GM18507 (cell line): ENCODE data around the gene ZNF581.

ENCODE experiments used
- DNase-seq: peaks from one replicate; pipeline ENCODE4 v3.0.0; 2011; ENCODE audit warnings: low read depth; ENCODE audit not compliant: insufficient read length; ENCODE audit errors: extremely low spot score
- FAIRE-seq: peaks from 2 replicates; lab custom pipeline; 2011; peaks lifted over from hg19 to GRCh38; lab: Jason Lieb, UNC

ZNF581 gene

DNA sequence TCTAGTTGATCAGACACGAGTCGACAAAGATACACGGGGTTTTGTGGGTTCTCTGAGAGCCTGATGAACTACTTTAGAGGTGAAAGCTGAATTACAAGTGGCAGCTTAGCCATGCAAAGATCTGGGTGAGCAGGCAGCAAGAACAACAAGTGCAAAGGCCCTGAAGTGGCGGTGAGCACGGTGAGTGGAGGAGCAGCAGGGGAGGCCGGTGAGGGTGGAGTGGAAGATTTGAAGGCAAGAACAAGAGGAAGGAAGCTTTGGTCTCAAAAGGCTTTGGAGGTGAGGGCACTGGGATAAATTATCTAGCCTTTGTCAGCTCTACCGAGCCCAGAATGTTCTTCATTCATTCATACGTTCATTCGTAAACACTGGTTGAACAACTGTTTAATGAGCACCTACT is 36.6 kb upstream of the ZNF581 start:
- DNase-seq, result no peak
- no peak for FAIRE-seq

GRCh38 chr19:55609326-55609725 is 34.1 kb upstream of the ZNF581 start:
- FAIRE-seq, result no peak
- no peak for DNase-seq

GRCh38 chr19:55611300-55611982 is 32.0 kb upstream of the ZNF581 start:
- FAIRE-seq, result no peak
- no peak for DNase-seq

DNA sequence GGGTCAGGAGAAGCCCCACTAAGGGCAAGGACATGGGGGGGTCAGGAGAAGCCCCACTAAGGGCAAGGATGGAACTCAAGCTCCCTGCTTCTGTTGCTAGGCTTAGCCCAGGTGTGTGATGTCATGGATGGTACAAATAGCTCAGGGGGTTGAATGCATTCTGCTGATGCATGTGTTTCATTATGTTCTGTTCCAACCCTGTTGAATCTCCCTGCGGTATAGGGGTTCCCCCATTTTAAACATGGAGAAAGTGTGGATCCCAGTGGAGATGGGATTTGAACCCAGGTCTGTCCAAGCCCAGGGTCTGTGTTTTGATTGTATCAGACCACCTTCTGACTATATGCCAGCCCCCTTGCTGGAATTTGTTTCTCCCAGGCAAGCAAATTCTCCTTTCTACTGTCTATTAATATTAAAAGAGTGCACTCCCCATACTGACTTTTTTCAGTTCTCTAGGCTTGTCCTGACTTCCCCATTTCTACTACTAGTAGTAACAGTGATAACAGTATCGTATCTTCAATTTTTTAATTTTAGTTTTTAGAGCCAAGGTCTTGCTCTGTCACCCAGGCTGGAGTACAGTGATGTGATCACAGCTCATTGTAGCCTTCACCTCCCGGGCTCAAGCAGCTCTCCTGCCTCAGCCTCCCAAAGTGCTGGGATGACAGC is 31.3 kb upstream of the ZNF581 start:
- DNase-seq (no peak), FAIRE-seq (peak; percentile 15)

DNA sequence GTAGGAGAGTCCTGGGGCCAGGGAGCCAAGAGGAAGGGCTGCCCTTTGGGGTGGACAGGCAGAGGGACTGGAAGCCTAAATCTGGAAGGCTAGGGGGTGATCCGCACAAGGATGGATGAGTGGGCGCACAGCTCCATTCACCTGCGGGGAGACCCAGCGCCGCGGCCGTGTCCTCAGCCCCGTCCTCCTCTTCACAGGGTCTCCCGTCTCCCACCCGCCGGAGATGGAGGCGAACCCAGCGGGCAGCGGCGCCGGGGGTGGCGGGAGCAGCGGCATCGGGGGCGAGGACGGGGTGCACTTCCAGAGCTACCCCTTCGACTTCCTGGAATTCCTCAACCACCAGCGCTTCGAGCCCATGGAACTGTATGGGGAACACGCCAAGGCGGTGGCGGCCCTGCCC is 30.1 kb upstream of the ZNF581 start:
- FAIRE-seq (no peak), DNase-seq (no peak)

GRCh38 chr19:55613930-55614710 is 29.3 kb upstream of the ZNF581 start:
- DNase-seq, result no peak
- FAIRE-seq, result no peak

GRCh38 chr19:55614711-55615542 is 28.5 kb upstream of the ZNF581 start:
- DNase-seq (no peak), FAIRE-seq (no peak)

- FAIRE-seq, result no peak
- DNase-seq, result no peak
Observed at GRCh38 chr19:55615543-55616394, 27.7 kb upstream of the ZNF581 start.

DNA sequence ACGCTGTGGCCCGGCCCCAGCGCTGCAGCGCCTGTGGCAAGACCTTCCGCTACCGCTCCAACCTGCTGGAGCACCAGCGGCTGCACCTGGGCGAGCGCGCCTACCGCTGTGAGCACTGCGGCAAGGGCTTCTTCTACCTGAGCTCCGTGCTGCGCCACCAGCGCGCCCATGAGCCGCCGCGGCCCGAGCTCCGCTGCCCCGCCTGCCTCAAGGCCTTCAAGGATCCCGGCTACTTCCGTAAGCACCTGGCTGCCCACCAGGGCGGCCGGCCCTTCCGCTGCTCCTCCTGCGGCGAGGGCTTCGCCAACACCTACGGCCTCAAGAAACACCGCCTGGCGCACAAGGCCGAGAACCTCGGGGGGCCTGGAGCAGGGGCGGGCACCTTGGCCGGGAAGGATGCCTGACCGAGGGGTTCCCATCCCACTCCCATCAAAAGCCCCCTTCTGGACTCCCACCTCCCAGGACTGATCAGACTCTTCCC is 27.0 kb upstream of the ZNF581 start:
- DNase-seq, result no peak
- no peak for FAIRE-seq

- DNase-seq (no peak), FAIRE-seq (no peak)
Observed at GRCh38 chr19:55617426-55617825, 26.0 kb upstream of the ZNF581 start.

DNA sequence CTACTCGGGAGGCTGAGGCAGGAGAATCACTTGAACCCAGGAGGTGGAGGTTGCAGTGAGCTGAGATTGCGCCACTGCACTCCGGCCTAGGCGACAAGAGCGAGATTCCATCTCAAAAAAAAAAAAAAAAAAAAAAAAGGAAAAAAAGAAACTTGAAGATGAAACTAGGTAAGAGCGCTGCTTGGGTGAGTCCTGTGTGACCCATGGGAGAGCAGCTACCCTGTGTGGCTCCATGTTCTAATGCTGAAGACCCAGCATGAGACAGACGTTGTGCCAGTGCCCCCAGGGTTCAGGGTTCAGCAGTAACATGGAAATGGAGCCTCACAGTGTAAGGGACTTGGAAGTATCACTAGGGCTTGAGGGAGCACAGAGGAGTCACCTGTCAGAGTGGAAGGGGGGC is 25.0 kb upstream of the ZNF581 start:
- FAIRE-seq (no peak), DNase-seq (no peak)

DNA sequence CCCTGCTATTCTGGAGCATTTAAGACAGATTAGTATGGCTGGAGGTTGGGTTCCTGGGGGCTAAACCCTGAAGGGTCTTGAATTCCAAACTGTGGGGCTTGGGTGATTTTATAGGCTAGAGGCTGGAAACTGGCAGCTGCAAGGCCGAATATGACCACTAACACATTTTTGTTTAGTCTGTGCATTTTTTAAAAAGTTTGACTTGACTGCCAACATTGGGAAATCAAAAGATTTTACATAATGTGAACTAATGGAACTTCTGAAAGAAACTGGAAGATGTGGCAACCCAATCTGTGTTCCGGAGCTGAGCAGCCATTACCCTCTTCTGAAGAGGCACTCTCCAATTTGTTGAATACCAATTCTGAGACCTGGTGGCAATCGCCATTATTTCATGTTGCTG is 24.2 kb upstream of the ZNF581 start:
- DNase-seq (no peak), FAIRE-seq (no peak)

DNA sequence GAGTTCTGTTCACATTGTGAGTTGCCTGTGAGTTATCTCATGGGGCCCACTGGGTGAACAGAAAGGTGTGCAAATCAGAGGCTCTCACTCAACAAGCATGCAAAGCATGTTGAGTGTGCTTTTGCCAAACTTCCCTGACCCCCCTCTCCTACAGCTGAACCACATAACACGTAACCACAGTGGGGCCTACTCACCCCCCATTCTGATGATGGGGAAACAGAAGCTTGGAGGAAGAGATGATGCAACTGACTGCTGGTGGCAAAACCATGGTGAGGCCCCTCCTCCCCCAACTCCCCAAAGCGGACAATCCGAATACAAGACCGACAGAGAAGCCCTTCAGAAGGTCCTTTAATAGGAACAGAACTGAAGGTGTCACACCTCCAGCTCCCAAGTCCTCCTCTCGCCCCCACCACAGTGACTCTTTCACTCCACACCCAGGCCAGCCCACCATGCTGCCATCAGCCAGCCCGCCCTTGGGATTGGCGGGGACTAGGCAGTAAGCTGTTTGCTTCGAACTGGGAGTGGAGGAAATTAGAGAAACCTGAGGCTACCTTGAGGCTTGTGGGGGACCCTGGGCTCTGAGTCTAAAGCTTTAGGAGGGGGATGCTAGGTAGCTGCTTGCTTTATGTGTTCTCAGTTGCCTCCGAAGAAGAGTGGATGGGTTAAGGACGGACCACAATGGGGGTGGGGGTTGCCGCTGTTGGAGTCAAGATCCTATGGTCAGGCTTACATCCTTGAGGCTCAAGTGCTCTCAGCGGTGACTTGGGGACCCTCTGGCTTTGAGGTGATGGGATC is 22.8 kb upstream of the ZNF581 start:
- no peak for DNase-seq
- FAIRE-seq, result no peak

DNA sequence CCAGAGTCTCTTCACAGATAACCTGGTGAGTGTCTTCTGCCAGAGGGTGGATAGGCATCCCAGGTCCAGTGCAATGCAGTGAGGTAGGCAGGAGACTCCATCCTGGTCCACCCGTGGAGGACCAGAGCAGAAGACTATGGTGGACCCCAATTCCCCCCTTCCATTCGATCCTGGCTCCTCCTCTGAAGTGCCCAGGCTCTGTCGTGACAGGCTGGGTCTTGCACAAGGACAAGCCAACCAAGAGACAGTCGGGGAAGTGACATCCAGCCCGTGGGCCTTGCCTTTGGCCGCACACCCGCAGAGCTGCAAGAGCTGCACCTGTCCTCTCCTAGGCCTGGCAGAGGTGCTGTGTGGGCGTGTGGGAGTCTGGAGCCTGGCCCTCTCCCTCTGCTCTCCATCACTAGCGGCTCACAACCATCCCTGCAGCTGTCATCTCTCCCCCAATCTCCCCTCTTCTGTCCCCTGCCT is 22.2 kb upstream of the ZNF581 start:
- no peak for FAIRE-seq

DNA sequence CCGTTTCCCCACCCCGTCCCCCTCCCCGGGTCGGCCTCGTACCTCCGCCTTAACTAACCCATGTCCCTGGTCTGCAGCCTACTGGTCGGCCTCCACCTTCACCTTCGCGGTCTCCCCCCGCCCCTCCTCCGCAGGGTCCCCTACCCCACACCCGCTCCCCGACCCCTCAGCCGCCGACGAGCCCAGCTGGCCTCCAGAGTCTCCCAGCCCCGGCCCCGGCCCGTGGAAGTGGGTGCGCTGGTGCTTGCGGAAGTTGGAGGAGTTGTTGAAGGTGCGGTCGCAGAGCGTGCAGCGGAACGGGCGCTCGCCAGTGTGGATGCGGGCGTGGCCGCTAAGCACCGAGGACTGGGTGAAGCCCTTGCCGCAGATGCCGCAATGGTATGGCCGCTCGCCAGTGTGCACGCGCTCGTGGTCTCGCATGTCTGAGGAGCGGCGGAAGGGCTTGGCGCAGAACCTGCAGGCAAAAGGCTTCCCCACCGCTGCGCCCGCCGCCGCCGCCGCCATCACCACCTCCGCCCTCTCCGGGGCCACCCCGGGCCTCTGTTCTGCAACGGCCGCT is 21.7 kb upstream of the ZNF581 start:
- no peak for DNase-seq
- no peak for FAIRE-seq

More for the DNA sequence above, 22.2 kb upstream of the ZNF581 start:
- no peak for DNase-seq

- DNase-seq, result no peak
- no peak for FAIRE-seq
Observed at GRCh38 chr19:55622242-55622969, 21.0 kb upstream of the ZNF581 start.

DNA sequence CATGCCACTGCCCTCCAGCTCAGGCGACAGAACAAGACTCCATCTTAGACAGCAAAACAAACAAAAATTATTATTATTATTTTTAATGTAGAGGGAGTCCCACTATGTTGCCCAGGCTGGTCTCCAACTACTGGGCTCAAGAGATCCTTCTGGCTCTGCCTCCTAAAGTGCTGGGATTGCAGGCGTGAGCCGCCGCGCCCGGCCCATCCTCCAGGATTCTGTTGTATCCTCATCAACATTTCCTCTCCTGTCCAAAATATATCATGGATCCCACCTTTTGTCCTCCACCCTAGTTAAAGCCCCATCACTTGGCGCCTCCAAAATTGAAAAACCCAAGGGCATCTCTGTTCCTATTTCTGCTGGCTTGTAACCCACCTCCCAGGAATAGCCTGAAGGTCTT is 20.3 kb upstream of the ZNF581 start:
- DNase-seq (no peak), FAIRE-seq (no peak)
